GM10847 (cell line): Measurements from ENCODE around the gene SMS.

Experiments
- POLR2A ChIP-seq: IDR thresholded peaks from 2 replicates; pipeline ENCODE4 v1.6.1; 2011; ENCODE audit not compliant: insufficient read length; ENCODE audit errors: extremely low read depth

Gene SMS

GRCh38 chrX:21993265-21993664, 52.8 kb downstream of the SMS start:
- TF ChIP-seq POLR2A: no peak

DNA sequence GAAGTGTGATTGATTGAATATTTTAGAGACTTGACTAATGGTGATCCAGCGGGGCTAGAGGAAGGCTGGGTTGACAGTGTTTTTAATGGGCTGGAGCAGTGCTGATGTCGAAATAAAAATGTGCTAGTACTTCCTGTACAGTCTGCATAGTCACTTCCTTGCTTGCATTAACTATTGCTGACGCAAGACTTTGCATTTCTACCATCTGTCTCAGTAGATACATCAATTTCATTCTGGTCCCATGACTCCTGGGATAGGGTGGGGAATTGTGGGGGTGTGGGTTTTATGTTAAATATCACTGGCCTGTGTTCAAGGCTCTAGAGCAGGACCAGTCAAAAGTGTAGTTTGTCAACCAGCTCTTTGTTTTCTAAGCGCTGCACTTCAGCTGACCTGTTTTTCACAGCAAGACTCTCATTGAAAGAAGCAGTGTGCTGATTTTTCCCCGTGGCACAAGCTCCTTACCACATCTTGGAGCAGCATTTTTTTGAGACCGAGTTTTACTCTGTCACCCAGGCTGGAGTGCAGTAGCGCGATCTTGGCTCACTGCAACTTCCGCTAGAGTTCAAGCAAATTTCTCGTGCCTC, 56.5 kb downstream of the SMS start:
- no peak for TF ChIP-seq POLR2A

GRCh38 chrX:21998037-21998436, 57.5 kb downstream of the SMS start:
- TF ChIP-seq POLR2A: no peak

DNA sequence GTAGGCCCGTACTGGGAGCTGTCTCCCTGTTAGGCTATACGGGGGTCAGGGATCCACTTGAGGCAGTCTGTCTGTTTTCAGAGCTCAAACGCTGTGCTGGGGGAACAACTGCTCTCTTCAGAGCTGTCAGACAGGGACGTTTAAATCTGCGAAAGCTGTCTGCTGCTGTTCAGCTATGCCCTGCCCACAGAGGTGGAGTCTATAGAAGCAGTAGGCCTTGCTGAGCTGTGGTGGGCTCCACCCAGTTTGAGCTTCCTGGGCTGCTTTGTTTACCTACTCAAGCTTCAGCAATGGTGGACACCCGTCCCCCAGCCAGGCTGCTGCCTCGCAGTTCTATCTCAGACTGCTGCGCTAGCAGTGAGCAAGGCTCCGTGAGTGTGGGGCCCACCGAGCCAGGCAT, 64.4 kb downstream of the SMS start:
- no peak for TF ChIP-seq POLR2A

DNA sequence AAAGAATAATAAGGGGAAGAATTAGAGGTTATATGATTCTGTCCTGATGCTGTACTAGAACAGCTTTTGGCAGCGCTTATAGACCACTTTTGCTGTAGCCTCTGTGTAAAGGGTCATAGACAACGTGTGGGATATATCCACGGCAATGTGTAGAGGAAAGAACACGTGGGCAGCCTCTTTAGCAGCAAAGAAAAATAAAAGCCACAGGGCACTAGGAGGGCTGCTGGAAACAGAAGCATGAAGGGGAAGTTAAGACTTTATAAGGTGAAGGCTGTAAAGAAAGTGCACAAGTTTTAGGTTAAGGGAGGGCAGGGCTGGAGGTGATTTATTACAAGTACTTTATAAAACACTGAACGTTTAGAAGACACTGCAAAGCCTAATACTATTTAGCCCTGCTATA, 71.5 kb downstream of the SMS start:
- TF ChIP-seq POLR2A: no peak

- no peak for TF ChIP-seq POLR2A
Observed at GRCh38 chrX:22012931-22013330, 72.4 kb downstream of the SMS start.

GRCh38 chrX:22015139-22015750, 74.7 kb downstream of the SMS start:
- TF ChIP-seq POLR2A: no peak

DNA sequence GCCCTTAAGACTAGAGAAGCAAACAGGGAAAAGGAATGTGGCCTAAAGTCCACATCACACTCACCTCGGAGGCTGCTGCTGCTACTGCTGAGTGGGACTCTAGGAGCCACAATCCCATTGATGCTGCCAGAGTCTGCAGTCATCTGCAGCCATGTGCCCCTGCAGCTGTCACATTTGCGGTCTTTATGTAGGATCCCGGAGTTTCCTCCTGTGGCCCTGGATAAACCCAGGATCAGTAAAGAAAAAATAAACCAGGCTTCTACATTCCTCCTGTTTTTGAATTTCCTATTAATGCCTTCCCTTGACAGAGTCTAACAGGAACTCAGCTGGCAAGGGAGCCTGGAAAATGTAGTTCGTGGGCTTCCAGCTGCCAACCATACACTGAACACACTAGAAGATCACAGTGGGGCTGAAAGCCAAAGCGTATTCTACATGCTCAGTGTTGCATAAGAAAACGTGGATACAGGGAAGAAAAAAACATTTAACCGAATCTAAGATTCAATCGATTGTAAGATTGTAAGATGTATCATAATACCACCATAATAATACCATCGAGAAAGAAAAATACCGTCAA, 81.3 kb downstream of the SMS start:
- no peak for TF ChIP-seq POLR2A

GRCh38 chrX:22024577-22024976, 84.1 kb downstream of the SMS start:
- no peak for TF ChIP-seq POLR2A

DNA sequence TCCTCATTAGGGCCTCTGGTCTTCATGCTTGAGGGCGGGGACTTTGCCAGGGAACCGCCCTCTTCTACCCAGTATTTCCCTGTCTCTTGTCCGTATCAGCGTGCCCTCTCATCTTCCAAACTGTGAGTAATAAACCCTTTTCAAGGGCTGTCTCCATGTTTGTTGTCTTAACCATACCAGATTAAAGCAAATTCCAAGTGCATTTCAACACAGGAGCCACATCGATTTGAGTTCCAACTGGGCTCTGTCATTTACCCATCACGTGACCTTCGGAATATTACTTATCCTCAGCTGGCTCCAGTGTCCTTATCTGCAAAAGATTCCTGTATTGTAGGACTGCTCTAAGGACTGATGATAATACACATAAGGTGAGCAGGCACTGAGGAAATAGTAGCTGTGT, 85.2 kb downstream of the SMS start:
- TF ChIP-seq POLR2A: no peak

- no peak for TF ChIP-seq POLR2A
Observed at GRCh38 chrX:22026731-22027130, 86.2 kb downstream of the SMS start.

- TF ChIP-seq POLR2A: no peak
Observed at GRCh38 chrX:22032084-22032483, 91.6 kb downstream of the SMS start, which contains the start of gene PHEX. TSS of gene PHEX (plus strand) at chrX:22032325. CDS start at chrX:22033006, 681 bp downstream.

DNA sequence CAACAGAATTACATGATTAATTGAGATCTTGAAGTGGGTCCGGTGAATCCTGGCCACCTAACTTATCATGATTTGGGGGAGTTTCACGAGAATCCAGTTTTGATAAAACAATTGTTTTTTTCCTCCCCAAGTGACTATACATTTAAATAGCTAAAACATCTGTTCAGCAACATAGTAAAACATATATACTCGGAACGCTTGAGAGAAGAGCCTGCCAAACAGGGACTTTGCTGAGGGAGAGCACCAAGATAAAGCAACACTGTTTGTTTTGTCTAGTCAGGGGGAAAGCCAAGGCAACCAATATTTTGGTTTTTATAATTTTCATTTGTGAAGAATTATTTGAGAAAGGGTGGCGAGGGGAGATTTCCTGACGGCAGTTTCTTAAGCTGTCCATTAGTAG, 92.0 kb downstream of the SMS start:
- TF ChIP-seq POLR2A: no peak

DNA sequence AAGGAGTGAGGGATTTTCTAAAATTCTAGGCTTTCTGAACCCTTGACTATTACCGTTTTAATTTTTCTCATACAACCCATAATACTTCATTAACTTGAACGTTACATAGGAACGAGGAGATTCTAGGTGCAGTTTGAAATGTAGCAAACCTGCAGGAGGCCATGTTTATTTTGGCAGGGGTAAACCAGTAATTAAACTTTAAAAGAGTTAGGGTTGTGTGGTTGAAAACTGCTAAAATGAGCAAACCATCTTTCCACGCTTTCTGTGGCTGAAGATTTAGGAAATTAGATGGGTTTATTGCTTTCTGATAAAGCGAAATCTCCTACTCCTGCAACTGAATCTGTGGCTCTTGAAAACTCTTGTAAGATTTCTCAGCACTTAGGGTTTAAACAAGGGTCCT, 93.3 kb downstream of the SMS start:
- TF ChIP-seq POLR2A: no peak

GRCh38 chrX:22035236-22035635, 94.7 kb downstream of the SMS start:
- TF ChIP-seq POLR2A: no peak

GRCh38 chrX:22037225-22037624, 96.7 kb downstream of the SMS start:
- no peak for TF ChIP-seq POLR2A
